PC-3 (cell line): ENCODE results near the gene MLN. TPM values are rescaled to one million over a fixed set of nuclear protein-coding genes. Genes with fewer than 3 reads are reported as not detected.

ENCODE experiments used
- ATAC-seq: fragments of 200-7000 bp; cut with Tn5 transposase; 2 replicates; pipeline ENCODE4 v1.9.1; 2020; ENCODE audit warnings: mild to moderate bottlenecking, moderate library complexity
- BruUV-seq: library from RNA; stranded (reverse); fragments of 400-500 nt; replicated peaks from 2 replicates; lab custom pipeline; 2021; lab: Mats Ljungman, UMichigan
- CTCF ChIA-PET: fragments of 300-600 bp; sonication (Branson Sonifier 250); formaldehyde crosslinking; loops from one replicate; lab custom pipeline; 2022; ENCODE audit warnings: antibody characterized with exemption; lab: Charles Lee
- POLR2A ChIA-PET: fragments of 300-600 bp; sonication (Branson Sonifier 250); formaldehyde crosslinking; loops from one replicate; lab custom pipeline; 2022; ENCODE audit warnings: antibody characterized with exemption; ENCODE audit not compliant: unreplicated experiment; lab: Charles Lee
- DNase-seq: peaks from one replicate; pipeline ENCODE4 v3.0.0-alpha.2; 2015
- H2AFZ ChIP-seq: fragments of 300-600 bp; sonication (generic); 2 replicates; pipeline ENCODE4 v1.6.0; 2016; ENCODE audit warnings: antibody characterized with exemption, low read length
- H3F3A ChIP-seq: fragments of 300-600 bp; sonication (generic); one replicate; pipeline ENCODE4 v1.6.0; 2017; ENCODE audit warnings: antibody characterized with exemption, low read length, control low read depth, mild to moderate bottlenecking; ENCODE audit not compliant: unreplicated experiment
- H3K27ac ChIP-seq: fragments of 300-600 bp; sonication (generic); 2 replicates; pipeline ENCODE4 v1.5.1; 2016; ENCODE audit warnings: mild to moderate bottlenecking, low read length
- H3K27me3 ChIP-seq: fragments of 300-600 bp; sonication (generic); 2 replicates; pipeline ENCODE4 v1.6.1; 2016; ENCODE audit warnings: low read length, mixed read lengths
- H3K36me3 ChIP-seq: fragments of 300-600 bp; sonication (generic); 2 replicates; pipeline ENCODE4 v1.6.1; 2016; ENCODE audit warnings: low read depth, mixed run types, low read length, mixed read lengths
- H3K4me1 ChIP-seq: fragments of 300-600 bp; sonication (generic); 2 replicates; pipeline ENCODE4 v1.5.1; 2016; ENCODE audit warnings: low read length; ENCODE audit not compliant: insufficient read depth
- H3K4me2 ChIP-seq: fragments of 300-600 bp; sonication (generic); 2 replicates; pipeline ENCODE4 v1.6.0; 2016; ENCODE audit warnings: low read length
- H3K4me3 ChIP-seq: fragments of 300-600 bp; sonication (generic); 2 replicates; pipeline ENCODE4 v1.5.1; 2016; ENCODE audit warnings: mild to moderate bottlenecking, low read length, mixed read lengths
- H3K79me2 ChIP-seq: fragments of 300-600 bp; sonication (generic); 2 replicates; pipeline ENCODE4 v1.6.1; 2017; ENCODE audit warnings: low read length, mixed read lengths
- H3K9ac ChIP-seq: fragments of 300-600 bp; sonication (generic); 2 replicates; pipeline ENCODE4 v1.6.0; 2016; ENCODE audit warnings: mild to moderate bottlenecking, low read length
- H3K9me2 ChIP-seq: fragments of 300-600 bp; sonication (generic); replicated peaks from 2 replicates; pipeline ENCODE4 v1.6.1; 2016; ENCODE audit warnings: mixed run types, low read length, mixed read lengths
- H3K9me3 ChIP-seq: fragments of 300-600 bp; sonication (generic); 2 replicates; pipeline ENCODE4 v1.6.1; 2016; ENCODE audit warnings: low read length, mixed read lengths
- H4K20me1 ChIP-seq: fragments of 300-600 bp; sonication (generic); 2 replicates; pipeline ENCODE4 v1.6.1; 2016; ENCODE audit warnings: low read length, mixed read lengths
- CTCF ChIP-seq: fragments of 300-600 bp; sonication (generic); conservative IDR thresholded peaks from 2 replicates; pipeline ENCODE4 v1.5.1; 2017; ENCODE audit warnings: antibody characterized with exemption, low read depth, mild to moderate bottlenecking, low read length
- EZH2 ChIP-seq: fragments of 300-600 bp; sonication (generic); IDR thresholded peaks from one replicate; pipeline ENCODE4 v1.6.1; 2017; ENCODE audit warnings: antibody characterized with exemption, mild to moderate bottlenecking, low read length; ENCODE audit not compliant: unreplicated experiment
- EZH2phosphoT487 ChIP-seq: fragments of 300-600 bp; sonication (generic); IDR thresholded peaks from 2 replicates; pipeline ENCODE4 v1.6.1; 2018; ENCODE audit warnings: mild to moderate bottlenecking, antibody characterized with exemption, low read length, borderline replicate concordance
- intact Hi-C: fragments of 100-400 bp; cut with micrococcal nuclease; formaldehyde crosslinking; loops from 2 replicates; pipeline ENCODE4 v1.9.0; 2023
- total RNA-seq: library from RNA; depleted of rRNA; stranded (reverse); fragments of >200 nt; gene quantifications from 2 replicates; pipeline ENCODE4 v1.2.3, GENCODE V29; 2014

Gene MLN
- total RNA-seq, 1 experiment from 2014 or later = not detected

GRCh38 chr6:33762713-33763112, 41.1 kb downstream of the MLN start:
- TF ChIP-seq EZH2 (no peak), EZH2phosphoT487 (no peak), CTCF (no peak)
- H4K20me1 ChIP-seq = no peaks in the 10 kb centered on the region
- no peaks in the 10 kb centered on the region for H3F3A ChIP-seq
- H3K9me2 ChIP-seq = no peaks in the 10 kb centered on the region
- H3K4me3 ChIP-seq = no peak overlapping the region
- H3K9ac ChIP-seq = no peak overlapping the region
- H3K9me3 ChIP-seq = no peaks in the 10 kb centered on the region
- H2AFZ ChIP-seq = no peak overlapping the region
- intact Hi-C loops = loop anchor here (1.0 to 10.0 kb wide), 3 partner anchors 18 to 262 kb away; partner anchors contain the start of gene UQCC2
- no peaks in the 10 kb centered on the region for H3K36me3 ChIP-seq
- ChIA-PET POLR2A (no interaction called here), CTCF (no interaction called here)
- ATAC-seq (no peak), DNase-seq (no peak)
- H3K4me1 ChIP-seq = peaks cover 15% of the 10 kb centered on the region
- no peak overlapping the region for H3K27ac ChIP-seq
- no peaks in the 10 kb centered on the region for H3K27me3 ChIP-seq
- H3K79me2 ChIP-seq = no peaks in the 10 kb centered on the region
- BruUV-seq = no TSS peak
- no peak overlapping the region for H3K4me2 ChIP-seq

- Histone ChIP-seq H3K4me3 (no peak overlapping the region), H3K9ac (no peak overlapping the region), H3K27me3 (no peaks in the 10 kb centered on the region), H3K4me2 (no peak overlapping the region), H2AFZ (no peak overlapping the region), H3K9me2 (no peaks in the 10 kb centered on the region), H4K20me1 (no peaks in the 10 kb centered on the region), H3K36me3 (no peaks in the 10 kb centered on the region), H3K9me3 (no peaks in the 10 kb centered on the region), H3K4me1 (peaks cover 15% of the 10 kb centered on the region), H3F3A (no peaks in the 10 kb centered on the region), H3K27ac (no peak overlapping the region), H3K79me2 (no peaks in the 10 kb centered on the region)
- TF ChIP-seq EZH2 (no peak), CTCF (peak; percentile 80), EZH2phosphoT487 (no peak)
- peak; percentile 59 for DNase-seq
- intact Hi-C loops = loop anchor here (1.0 to 10.0 kb wide), 3 partner anchors 18 to 263 kb away; partner anchors contain the start of gene UQCC2
- BruUV-seq = no TSS peak
- CTCF ChIA-PET = interaction anchor here (0.6 kb wide), 2 partner anchors 16 to 18 kb away, joined by 4 to 8 read pairs; no protein-coding TSS in a partner anchor
- ATAC-seq = peak; percentile 45
- POLR2A ChIA-PET = no interaction called here
These were observed 41.7 kb downstream of the MLN start for GRCh38 chr6:33761922-33762629.

- CTCF ChIA-PET = interaction anchor here (0.6 kb wide), 2 partner anchors 15 to 17 kb away, joined by 4 to 8 read pairs; no protein-coding TSS in a partner anchor
- no peaks in the 10 kb centered on the region for H3F3A ChIP-seq
- no peaks in the 10 kb centered on the region for H3K27me3 ChIP-seq
- peaks cover 15% of the 10 kb centered on the region for H3K4me1 ChIP-seq
- H4K20me1 ChIP-seq = no peaks in the 10 kb centered on the region
- no peak for ATAC-seq
- intact Hi-C loops = loop anchor here (10.0 kb wide), 1 partner anchor 263 kb away; no protein-coding TSS in a partner anchor
- no peaks in the 10 kb centered on the region for H3K36me3 ChIP-seq
- no peak overlapping the region for H3K4me3 ChIP-seq
- no peak overlapping the region for H3K27ac ChIP-seq
- no peaks in the 10 kb centered on the region for H3K9me2 ChIP-seq
- H3K9me3 ChIP-seq = no peaks in the 10 kb centered on the region
- no peak for TF ChIP-seq EZH2phosphoT487
- no peak for TF ChIP-seq EZH2
- TF ChIP-seq CTCF = no peak
- H3K4me2 ChIP-seq = no peak overlapping the region
- H3K79me2 ChIP-seq = no peaks in the 10 kb centered on the region
- BruUV-seq = no TSS peak
- no peak for DNase-seq
- no peak overlapping the region for H3K9ac ChIP-seq
- H2AFZ ChIP-seq = no peak overlapping the region
- POLR2A ChIA-PET = no interaction called here
These were observed 42.3 kb downstream of the MLN start for GRCh38 chr6:33761581-33761921.
